ENCODE measurements around the gene PTPRD. TPM values are rescaled to one million over a fixed set of nuclear protein-coding genes. Genes with fewer than 3 reads are reported as not detected.

The PTPRD gene
- total RNA-seq, 1 experiment from 2014 or later: not detected

GRCh38 chr9:10144355-10144754 is 468.4 kb downstream of the PTPRD start:
- intact Hi-C loops (cut with micrococcal nuclease; ENCODE audit: unreplicated experiment): no loop called here

GRCh38 chr9:10135553-10135952 is 477.2 kb downstream of the PTPRD start:
- intact Hi-C loops (cut with micrococcal nuclease; ENCODE audit: unreplicated experiment): no loop called here
- H3K4me1 ChIP-seq (ENCODE audit: insufficient read depth, low read length, poor library complexity, severe bottlenecking): no peaks in the 10 kb centered on the region
- H3K27ac ChIP-seq (ENCODE audit: low read depth, low read length, poor library complexity, severe bottlenecking): no peak overlapping the region
- H3K36me3 ChIP-seq (ENCODE audit: insufficient read depth, low read length, poor library complexity, severe bottlenecking): no peaks in the 10 kb centered on the region
- no TSS peak for BruUV-seq (replicated peaks)
- no peaks in the 10 kb centered on the region for H3K27me3 ChIP-seq (replicated peaks; ENCODE audit: insufficient read depth, low read depth, low read length, poor library complexity)
- POLR2A ChIA-PET (ENCODE audit: low non-redundant PET): no interaction called here
- no peak overlapping the region for H3K4me3 ChIP-seq (ENCODE audit: low read depth, low read length, poor library complexity, severe bottlenecking)
- TF ChIP-seq, protein P1, sequence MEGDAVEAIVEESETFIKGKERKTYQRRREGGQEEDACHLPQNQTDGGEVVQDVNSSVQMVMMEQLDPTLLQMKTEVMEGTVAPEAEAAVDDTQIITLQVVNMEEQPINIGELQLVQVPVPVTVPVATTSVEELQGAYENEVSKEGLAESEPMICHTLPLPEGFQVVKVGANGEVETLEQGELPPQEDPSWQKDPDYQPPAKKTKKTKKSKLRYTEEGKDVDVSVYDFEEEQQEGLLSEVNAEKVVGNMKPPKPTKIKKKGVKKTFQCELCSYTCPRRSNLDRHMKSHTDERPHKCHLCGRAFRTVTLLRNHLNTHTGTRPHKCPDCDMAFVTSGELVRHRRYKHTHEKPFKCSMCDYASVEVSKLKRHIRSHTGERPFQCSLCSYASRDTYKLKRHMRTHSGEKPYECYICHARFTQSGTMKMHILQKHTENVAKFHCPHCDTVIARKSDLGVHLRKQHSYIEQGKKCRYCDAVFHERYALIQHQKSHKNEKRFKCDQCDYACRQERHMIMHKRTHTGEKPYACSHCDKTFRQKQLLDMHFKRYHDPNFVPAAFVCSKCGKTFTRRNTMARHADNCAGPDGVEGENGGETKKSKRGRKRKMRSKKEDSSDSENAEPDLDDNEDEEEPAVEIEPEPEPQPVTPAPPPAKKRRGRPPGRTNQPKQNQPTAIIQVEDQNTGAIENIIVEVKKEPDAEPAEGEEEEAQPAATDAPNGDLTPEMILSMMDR (conservative IDR thresholded peaks at IDR 0.05; ENCODE audit: low read depth, low read length): no peak
- TF ChIP-seq EZH2 (IDR thresholded peaks at IDR 0.05; ENCODE audit: borderline replicate concordance, low read depth, low read length, poor library complexity, severe bottlenecking): no peak
- no peaks in the 10 kb centered on the region for H3K9me3 ChIP-seq (ENCODE audit: low read depth, low read length, poor library complexity, severe bottlenecking)
- CTCF ChIA-PET: no interaction called here
- no peak for DNase-seq (ENCODE audit: low spot score)

More at GRCh38 chr9:10144355-10144754, 468.4 kb downstream of the PTPRD start:
- H3K36me3 ChIP-seq (ENCODE audit: insufficient read depth, low read length, poor library complexity, severe bottlenecking): no peaks in the 10 kb centered on the region
- no peaks in the 10 kb centered on the region for H3K27me3 ChIP-seq (replicated peaks; ENCODE audit: insufficient read depth, low read depth, low read length, poor library complexity)
- no TSS peak for BruUV-seq (replicated peaks)
- no peak overlapping the region for H3K27ac ChIP-seq (ENCODE audit: low read depth, low read length, poor library complexity, severe bottlenecking)
- DNase-seq (ENCODE audit: low spot score): no peak
- H3K4me1 ChIP-seq (ENCODE audit: insufficient read depth, low read length, poor library complexity, severe bottlenecking): no peaks in the 10 kb centered on the region
- TF ChIP-seq, protein P1 (conservative IDR thresholded peaks at IDR 0.05; ENCODE audit: low read depth, low read length): no peak
- POLR2A ChIA-PET (ENCODE audit: low non-redundant PET): no interaction called here
- no peaks in the 10 kb centered on the region for H3K9me3 ChIP-seq (ENCODE audit: low read depth, low read length, poor library complexity, severe bottlenecking)
- CTCF ChIA-PET: no interaction called here
- H3K4me3 ChIP-seq (ENCODE audit: low read depth, low read length, poor library complexity, severe bottlenecking): no peak overlapping the region

DNA sequence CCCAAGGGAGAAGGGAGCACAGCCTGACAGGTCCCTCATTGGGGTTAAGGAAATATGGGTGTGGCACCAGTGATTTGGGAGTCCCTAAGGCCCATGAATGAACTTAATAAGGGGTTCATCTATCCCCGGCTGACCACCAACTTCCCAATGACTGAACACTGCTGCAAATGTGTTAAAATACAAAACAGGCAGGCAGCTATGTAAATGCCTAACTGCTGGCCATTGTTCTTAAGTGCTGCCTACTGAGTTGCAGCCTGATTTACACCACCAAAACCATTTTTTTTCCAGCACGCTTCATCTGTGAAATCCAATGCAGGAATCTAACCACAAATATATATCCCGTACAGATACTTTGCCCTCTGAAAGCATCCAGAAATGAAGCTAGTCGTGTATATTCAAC is 478.5 kb downstream of the PTPRD start:
- POLR2A ChIA-PET (ENCODE audit: low non-redundant PET): no interaction called here
- no peak overlapping the region for H3K27ac ChIP-seq (ENCODE audit: low read depth, low read length, poor library complexity, severe bottlenecking)
- BruUV-seq (replicated peaks): no TSS peak
- CTCF ChIA-PET: no interaction called here
- intact Hi-C loops (cut with micrococcal nuclease; ENCODE audit: unreplicated experiment): no loop called here
- no peak for DNase-seq (ENCODE audit: low spot score)
- H3K4me1 ChIP-seq (ENCODE audit: insufficient read depth, low read length, poor library complexity, severe bottlenecking): no peaks in the 10 kb centered on the region
- H3K27me3 ChIP-seq (replicated peaks; ENCODE audit: insufficient read depth, low read depth, low read length, poor library complexity): no peaks in the 10 kb centered on the region
- no peaks in the 10 kb centered on the region for H3K36me3 ChIP-seq (ENCODE audit: insufficient read depth, low read length, poor library complexity, severe bottlenecking)
- no peak overlapping the region for H3K4me3 ChIP-seq (ENCODE audit: low read depth, low read length, poor library complexity, severe bottlenecking)
- TF ChIP-seq EZH2 (IDR thresholded peaks at IDR 0.05; ENCODE audit: borderline replicate concordance, low read depth, low read length, poor library complexity, severe bottlenecking): no peak
- TF ChIP-seq, protein P1 (conservative IDR thresholded peaks at IDR 0.05; ENCODE audit: low read depth, low read length): no peak
- H3K9me3 ChIP-seq (ENCODE audit: low read depth, low read length, poor library complexity, severe bottlenecking): no peaks in the 10 kb centered on the region
